ES-I3 (cell line): ENCODE results near the gene TRAPPC3.

ENCODE experiments used
- H3K36me3 ChIP-seq: 2 replicates; pipeline ENCODE4 v1.6.1; 2013; ENCODE audit warnings: mild to moderate bottlenecking, low read length, control low read depth, moderate library complexity; ENCODE audit not compliant: insufficient read depth
- H3K4me1 ChIP-seq: 2 replicates; pipeline ENCODE4 v1.6.1; 2013; ENCODE audit warnings: mild to moderate bottlenecking, control low read depth, low read length; ENCODE audit not compliant: insufficient read depth
- H3K9ac ChIP-seq: 2 replicates; pipeline ENCODE4 v1.6.1; 2013; ENCODE audit warnings: low read depth, mild to moderate bottlenecking, low read length, moderate library complexity
- H3K9me3 ChIP-seq: 2 replicates; pipeline ENCODE4 v1.6.1; 2013; ENCODE audit warnings: mild to moderate bottlenecking, low read length, moderate library complexity; ENCODE audit not compliant: control insufficient read depth, insufficient read depth

Gene TRAPPC3

GRCh38 chr1:36118447-36119204 lies 30.7 kb downstream of the TRAPPC3 start:
- H3K36me3 ChIP-seq = no peaks in the 10 kb centered on the region
- peaks cover 6% of the 10 kb centered on the region for H3K4me1 ChIP-seq
- no peaks in the 10 kb centered on the region for H3K9me3 ChIP-seq
- H3K9ac ChIP-seq = no peak overlapping the region

- no peak overlapping the region for H3K9ac ChIP-seq
Measured at GRCh38 chr1:36116901-36117300, 32.4 kb downstream of the TRAPPC3 start.

GRCh38 chr1:36115931-36116330 lies 33.4 kb downstream of the TRAPPC3 start:
- peaks cover 6% of the 10 kb centered on the region for H3K4me1 ChIP-seq
- H3K9me3 ChIP-seq = no peaks in the 10 kb centered on the region
- no peaks in the 10 kb centered on the region for H3K36me3 ChIP-seq
- H3K9ac ChIP-seq = no peak overlapping the region

More at GRCh38 chr1:36116901-36117300, 32.4 kb downstream of the TRAPPC3 start:
- Histone ChIP-seq H3K4me1 (peaks cover 6% of the 10 kb centered on the region), H3K36me3 (no peaks in the 10 kb centered on the region), H3K9me3 (no peaks in the 10 kb centered on the region)

GRCh38 chr1:36115200-36115669 lies 34.1 kb downstream of the TRAPPC3 start:
- no peaks in the 10 kb centered on the region for H3K36me3 ChIP-seq
- H3K9ac ChIP-seq = no peak overlapping the region
- no peaks in the 10 kb centered on the region for H3K9me3 ChIP-seq
- H3K4me1 ChIP-seq = peaks cover 6% of the 10 kb centered on the region

- Histone ChIP-seq H3K36me3 (no peaks in the 10 kb centered on the region), H3K9me3 (no peaks in the 10 kb centered on the region), H3K4me1 (peaks cover 6% of the 10 kb centered on the region), H3K9ac (no peak overlapping the region)
Measured at GRCh38 chr1:36114371-36114770, 34.9 kb downstream of the TRAPPC3 start.

- Histone ChIP-seq H3K36me3 (no peaks in the 10 kb centered on the region), H3K4me1 (peaks cover 6% of the 10 kb centered on the region), H3K9ac (no peak overlapping the region), H3K9me3 (no peaks in the 10 kb centered on the region)
Measured at GRCh38 chr1:36112823-36113222, 36.5 kb downstream of the TRAPPC3 start.

- H3K9ac ChIP-seq = no peak overlapping the region
- H3K36me3 ChIP-seq = no peaks in the 10 kb centered on the region
- H3K4me1 ChIP-seq = peaks cover 6% of the 10 kb centered on the region
- H3K9me3 ChIP-seq = no peaks in the 10 kb centered on the region
Measured at GRCh38 chr1:36111151-36111550, 38.1 kb downstream of the TRAPPC3 start.

GRCh38 chr1:36109041-36109679 lies 40.1 kb downstream of the TRAPPC3 start:
- no peaks in the 10 kb centered on the region; the same call in 1 of the 2 replicates for H3K4me1 ChIP-seq
- no peaks in the 10 kb centered on the region for H3K9me3 ChIP-seq
- no peak overlapping the region for H3K9ac ChIP-seq
- no peaks in the 10 kb centered on the region for H3K36me3 ChIP-seq

GRCh38 chr1:36108314-36108713 lies 41.0 kb downstream of the TRAPPC3 start:
- H3K9me3 ChIP-seq = no peaks in the 10 kb centered on the region
- no peaks in the 10 kb centered on the region; the same call in 1 of the 2 replicates for H3K4me1 ChIP-seq
- no peak overlapping the region for H3K9ac ChIP-seq
- no peaks in the 10 kb centered on the region for H3K36me3 ChIP-seq

GRCh38 chr1:36107394-36107793 lies 41.9 kb downstream of the TRAPPC3 start:
- no peaks in the 10 kb centered on the region for H3K36me3 ChIP-seq
- H3K4me1 ChIP-seq = no peaks in the 10 kb centered on the region; the same call in 1 of the 2 replicates
- no peaks in the 10 kb centered on the region for H3K9me3 ChIP-seq
- H3K9ac ChIP-seq = no peak overlapping the region

- Histone ChIP-seq H3K9me3 (no peaks in the 10 kb centered on the region), H3K36me3 (no peaks in the 10 kb centered on the region), H3K9ac (no peak overlapping the region), H3K4me1 (no peaks in the 10 kb centered on the region; the same call in 1 of the 2 replicates)
Measured at GRCh38 chr1:36106269-36106668, 43.0 kb downstream of the TRAPPC3 start.

GRCh38 chr1:36101546-36101945 lies 47.7 kb downstream of the TRAPPC3 start:
- Histone ChIP-seq H3K36me3 (no peaks in the 10 kb centered on the region), H3K9me3 (no peaks in the 10 kb centered on the region), H3K9ac (no peak overlapping the region), H3K4me1 (peaks cover 4% of the 10 kb centered on the region; the same call in 1 of the 2 replicates)

- H3K9ac ChIP-seq = no peak overlapping the region
- H3K9me3 ChIP-seq = no peaks in the 10 kb centered on the region
- H3K4me1 ChIP-seq = peaks cover 4% of the 10 kb centered on the region; the same call in 1 of the 2 replicates
- no peaks in the 10 kb centered on the region for H3K36me3 ChIP-seq
Measured at GRCh38 chr1:36100376-36100775, 48.9 kb downstream of the TRAPPC3 start.

- Histone ChIP-seq H3K9me3 (no peaks in the 10 kb centered on the region), H3K4me1 (peaks cover 4% of the 10 kb centered on the region; the same call in 1 of the 2 replicates), H3K9ac (no peak overlapping the region), H3K36me3 (no peaks in the 10 kb centered on the region)
Measured at GRCh38 chr1:36099681-36100341, 49.5 kb downstream of the TRAPPC3 start.
